GM19035 (cell line): ENCODE data around the gene RGL1.

Experiments used
- ATAC-seq: cut with Tn5 transposase; IDR thresholded peaks from one replicate; pipeline ENCODE4 v1.9.1; 2021; ENCODE audit not compliant: unreplicated experiment

RGL1 gene

GRCh38 chr1:183911285-183911684 lies 106.4 kb downstream of the RGL1 start:
- peak; percentile 76 for ATAC-seq

DNA sequence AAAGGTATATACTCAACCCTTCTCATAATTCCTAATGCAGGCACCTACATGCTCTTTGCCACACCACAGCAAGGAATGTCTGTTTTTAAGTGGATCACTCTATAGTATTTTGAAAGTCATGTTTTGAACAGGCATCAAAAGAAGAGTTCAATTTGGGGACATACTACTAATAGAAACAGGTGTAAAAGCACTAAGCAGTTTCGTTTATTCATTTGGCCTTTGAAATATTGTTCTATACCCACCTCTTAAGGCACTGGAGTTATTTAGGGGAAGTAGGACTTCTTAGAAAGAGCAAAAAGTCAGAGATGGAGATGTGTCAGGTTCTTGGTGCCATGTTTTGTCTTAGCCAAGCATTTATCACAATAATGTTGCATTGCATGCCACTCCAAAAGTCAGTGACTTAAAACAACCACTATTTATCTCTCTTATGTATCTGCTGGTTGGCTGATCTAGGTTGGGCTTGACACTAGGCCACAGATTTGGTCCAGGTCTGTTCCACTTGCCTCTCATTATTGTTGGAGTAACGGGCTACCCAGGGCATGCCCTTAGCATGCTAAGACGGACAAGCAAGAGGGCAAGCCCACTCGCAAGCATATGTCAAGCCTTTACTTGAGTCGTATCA lies 107.5 kb downstream of the RGL1 start:
- ATAC-seq = peak; percentile 53

DNA sequence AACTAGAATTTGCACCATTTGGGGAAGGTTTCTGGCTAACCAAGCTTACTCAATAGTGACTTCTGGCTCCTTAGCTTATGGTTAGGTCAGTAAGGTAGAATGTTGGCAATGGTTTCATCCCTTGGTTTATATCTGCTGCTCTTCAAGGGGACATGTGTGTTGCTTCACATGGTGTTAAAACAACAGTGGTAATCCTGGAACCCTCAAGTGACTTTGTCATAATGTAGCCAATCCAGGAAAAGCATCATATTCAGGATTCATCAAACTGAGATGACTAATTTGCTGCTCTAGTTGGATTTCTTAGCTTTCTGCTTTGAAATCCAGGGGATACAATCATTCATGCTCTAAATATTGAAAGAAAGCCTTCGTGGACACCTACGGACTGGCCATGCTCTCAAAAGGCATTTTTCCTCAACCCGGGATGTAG lies 108.7 kb downstream of the RGL1 start:
- no peak for ATAC-seq

DNA sequence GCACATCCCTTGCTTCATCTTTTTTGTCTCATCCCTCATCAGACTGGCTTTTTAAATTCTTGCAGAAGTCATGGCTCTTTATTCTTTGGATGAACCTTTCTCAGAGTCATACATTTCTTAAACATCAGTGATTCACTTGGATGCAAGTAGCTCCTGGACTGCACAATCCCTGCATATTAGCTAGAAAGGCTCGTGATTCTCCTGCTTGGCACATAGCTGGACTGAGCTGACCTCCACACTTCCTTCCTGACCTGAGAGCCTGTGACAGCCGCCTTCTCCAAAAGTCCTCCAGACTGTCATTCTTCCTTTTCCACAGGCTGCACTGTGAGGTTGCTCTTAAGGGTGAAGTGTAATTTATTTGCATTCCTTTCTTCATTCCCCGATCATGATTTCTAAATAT lies 109.4 kb downstream of the RGL1 start:
- no peak for ATAC-seq

DNA sequence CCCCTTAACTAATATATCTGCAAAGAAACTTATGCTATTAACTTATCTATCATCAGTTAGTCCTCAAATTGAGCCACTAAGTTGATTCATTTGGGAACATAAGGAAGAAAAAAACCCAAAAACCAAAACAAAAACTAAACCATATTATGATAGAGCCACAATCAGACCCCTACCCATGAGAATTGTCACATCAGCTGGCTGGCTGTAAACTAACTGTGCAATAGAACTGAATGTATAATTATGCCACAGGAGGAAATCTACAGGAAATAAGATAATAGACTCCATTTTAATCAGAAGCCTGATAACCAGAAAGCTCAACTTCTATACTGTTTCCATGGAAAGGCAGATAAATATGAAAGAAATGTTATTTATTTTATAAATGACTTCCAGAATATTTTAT lies 110.0 kb downstream of the RGL1 start:
- ATAC-seq = no peak

- peak; percentile 39 for ATAC-seq
Observed at GRCh38 chr1:183915625-183916510, 110.9 kb downstream of the RGL1 start.

DNA sequence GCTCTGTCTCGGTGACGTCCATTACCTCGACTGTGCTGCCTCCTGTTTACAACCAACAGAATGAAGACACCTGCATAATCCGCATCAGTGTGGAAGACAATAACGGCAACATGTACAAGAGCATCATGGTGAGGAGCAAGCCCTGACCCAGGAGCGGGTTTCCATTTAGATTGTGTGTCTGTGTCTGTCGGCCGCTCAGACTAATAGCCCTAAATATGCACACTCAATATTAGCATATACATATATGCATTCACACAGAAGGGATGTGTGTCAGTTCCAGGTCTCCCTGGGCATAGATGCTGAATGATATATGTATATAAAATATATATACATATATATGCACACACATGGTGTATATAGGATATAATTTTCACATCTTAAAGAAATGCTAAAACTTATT lies 111.7 kb downstream of the RGL1 start:
- no peak for ATAC-seq

DNA sequence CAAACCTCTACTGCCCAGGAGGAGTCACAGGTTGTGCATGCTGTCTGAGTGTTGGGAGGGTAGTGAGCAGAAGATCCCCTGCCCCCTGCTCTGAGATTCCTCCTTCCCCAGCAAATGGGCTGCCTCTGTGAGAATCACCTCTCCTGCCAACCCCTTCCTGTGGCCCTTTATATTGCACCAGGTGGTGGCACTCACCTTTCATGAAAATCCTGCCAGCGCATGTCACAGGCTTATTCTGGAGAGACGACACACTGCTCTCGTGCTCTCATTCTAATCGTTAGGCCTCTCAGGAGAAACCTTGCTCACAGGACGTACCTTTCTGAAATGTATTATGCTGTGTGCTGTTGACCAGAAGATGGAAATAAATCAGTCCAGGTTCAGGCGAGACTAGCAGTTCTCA lies 113.7 kb downstream of the RGL1 start:
- ATAC-seq = no peak

GRCh38 chr1:183920651-183921050 lies 115.7 kb downstream of the RGL1 start:
- ATAC-seq = no peak

GRCh38 chr1:183922197-183922596 lies 117.3 kb downstream of the RGL1 start:
- ATAC-seq = no peak

DNA sequence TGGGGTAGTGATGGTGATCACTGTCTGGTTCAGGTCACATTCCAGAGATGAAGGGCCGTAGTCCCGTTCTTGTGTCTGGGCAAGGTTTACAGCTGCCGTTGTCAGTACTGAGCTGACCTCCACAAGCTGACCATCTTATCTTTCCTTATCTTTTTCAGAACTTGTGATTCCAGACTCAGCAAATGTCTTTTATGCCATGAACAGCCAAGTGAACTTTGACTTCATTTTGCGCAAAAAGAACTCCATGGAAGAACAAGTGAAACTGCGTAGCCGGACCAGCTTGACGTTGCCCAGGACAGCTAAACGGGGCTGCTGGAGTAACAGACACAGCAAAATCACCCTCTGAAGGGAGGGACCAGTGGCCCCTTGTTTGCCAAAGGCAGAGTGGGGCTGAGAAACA lies 121.0 kb downstream of the RGL1 start:
- no peak for ATAC-seq

GRCh38 chr1:183926983-183927382 lies 122.1 kb downstream of the RGL1 start:
- ATAC-seq = no peak

DNA sequence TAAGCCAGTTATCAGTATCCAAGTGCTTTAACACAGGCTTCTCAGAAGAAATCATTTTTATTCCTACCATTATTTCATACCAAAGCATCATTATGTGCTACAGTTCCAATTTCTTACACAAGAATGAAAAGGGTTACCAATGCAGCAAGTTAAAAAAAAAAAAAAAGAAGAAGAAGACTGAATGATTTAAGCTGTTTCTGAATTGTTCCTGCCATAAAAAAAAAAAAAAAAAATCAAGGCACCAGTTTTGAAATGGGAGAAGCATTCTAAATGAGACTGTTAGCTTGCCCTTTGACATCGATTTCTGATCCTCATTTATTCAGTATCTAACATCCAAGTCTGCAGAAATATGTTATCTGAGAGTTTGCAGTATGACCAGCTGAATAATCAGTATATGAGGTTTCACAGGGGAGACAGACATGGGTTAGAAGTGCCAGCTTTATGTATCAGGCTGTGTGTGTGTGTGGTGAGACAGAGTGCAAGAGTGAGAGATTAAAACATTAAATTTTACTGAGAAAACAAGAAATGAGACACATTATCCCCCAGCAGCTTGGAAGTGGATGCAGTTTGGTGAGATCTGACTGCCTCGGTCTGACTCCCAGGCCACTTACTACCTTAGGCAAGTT lies 126.8 kb downstream of the RGL1 start:
- no peak for ATAC-seq

- ATAC-seq = no peak
Observed at GRCh38 chr1:183932412-183932811, 127.5 kb downstream of the RGL1 start.

DNA sequence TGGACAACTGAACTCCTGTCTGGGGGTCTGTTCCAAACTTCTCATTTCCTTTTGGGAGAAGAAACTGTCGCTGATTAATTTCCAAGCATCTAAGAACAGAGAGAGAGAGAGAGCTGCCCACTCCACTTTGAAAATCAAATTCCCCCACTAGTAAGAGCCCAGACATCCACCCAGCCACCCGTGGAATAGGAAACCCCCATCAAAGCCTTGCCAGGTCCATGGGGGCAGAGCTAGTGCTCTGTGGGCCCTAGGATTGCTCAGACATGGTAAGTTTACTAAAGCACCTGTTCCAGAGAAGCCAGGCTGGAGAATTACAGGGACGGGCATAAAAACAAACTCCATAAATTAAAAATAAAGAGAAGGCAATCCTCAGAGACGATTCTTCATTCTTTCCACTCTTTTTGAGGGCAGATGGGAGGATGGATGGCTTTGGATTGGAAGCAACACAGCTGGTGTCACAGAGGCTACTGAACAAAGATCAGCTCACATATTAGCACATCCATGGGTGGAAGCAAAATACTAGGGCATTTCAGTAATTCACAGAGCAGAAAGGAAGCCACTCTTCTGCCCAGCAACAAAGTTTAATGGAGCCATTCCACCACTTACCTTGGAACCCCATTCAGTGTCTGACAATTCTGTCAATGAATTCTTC lies 128.7 kb downstream of the RGL1 start:
- ATAC-seq = no peak

GRCh38 chr1:183934314-183934713 lies 129.4 kb downstream of the RGL1 start:
- ATAC-seq = no peak

GRCh38 chr1:183936009-183936408 lies 131.1 kb downstream of the RGL1 start:
- no peak for ATAC-seq

- no peak for ATAC-seq
Observed at GRCh38 chr1:183936791-183937190, 131.9 kb downstream of the RGL1 start.

DNA sequence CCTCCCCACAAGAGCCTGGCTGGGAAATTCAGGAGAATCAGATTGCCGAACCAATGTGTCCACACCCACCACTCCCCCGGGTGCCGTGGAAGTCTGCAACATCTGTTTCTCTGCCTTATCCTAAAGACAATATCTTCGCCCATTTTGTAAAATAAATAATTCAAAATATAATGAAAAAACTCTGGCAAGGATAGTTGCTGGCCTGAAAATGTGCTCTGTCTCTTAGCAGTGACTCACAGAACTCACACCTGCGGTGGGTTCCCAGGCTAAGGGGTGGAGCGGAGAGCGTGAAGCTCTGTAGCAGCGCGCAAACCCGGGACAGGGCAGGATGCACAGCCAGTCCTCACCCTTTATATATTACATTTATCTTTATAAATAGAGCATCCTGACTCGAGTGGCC lies 132.7 kb downstream of the RGL1 start:
- no peak for ATAC-seq

- no peak for ATAC-seq
Observed at GRCh38 chr1:183941001-183941400, 136.1 kb downstream of the RGL1 start.

GRCh38 chr1:183942933-183943693 lies 138.2 kb downstream of the RGL1 start:
- no peak for ATAC-seq
